CD4-positive, alpha-beta T cell treated with Interferon alpha-2 for 1 hour (primary cell): ENCODE results near the gene CYTH4.

Experiments
- DNase-seq, 2 donors: peaks; one replicate each; pipeline ENCODE4 v3.0.0-alpha.2; 2020 to 2022

Gene CYTH4

DNA sequence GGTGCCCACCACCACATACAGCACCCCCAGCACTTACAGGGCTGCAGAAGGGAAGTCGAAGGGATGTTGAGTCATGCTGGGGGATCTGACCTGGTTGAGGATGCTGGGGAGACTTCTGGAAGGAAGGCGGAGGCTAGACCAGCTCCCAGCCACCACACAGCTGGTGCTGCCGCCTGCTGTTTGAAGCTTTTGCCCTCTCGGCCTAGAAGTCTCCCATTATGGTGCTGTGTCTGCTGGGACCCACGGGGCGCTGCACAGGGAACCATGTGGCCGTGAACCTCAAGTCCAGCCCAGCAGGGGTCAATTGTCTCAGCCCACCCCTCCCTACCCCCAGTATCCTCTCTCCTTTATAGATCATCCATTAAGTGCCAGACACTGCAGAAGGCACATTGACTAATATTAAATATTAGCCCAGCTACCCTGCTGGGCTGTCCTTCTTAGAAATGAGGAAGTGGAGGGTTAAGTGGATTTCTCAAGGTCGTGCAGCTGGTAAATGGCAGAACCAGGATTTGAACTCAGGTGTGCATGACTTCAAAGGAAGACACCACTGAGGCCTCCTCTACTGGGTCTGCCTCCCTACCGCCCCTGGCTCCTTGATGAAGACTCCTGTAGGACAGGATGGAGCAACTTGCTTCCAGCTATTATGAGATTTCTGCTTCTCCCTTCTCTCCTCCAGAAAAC, 49.7 kb downstream of the CYTH4 start:
- DNase-seq: no peak

GRCh38 chr22:37333724-37334460, 51.6 kb downstream of the CYTH4 start:
- DNase-seq: no peak

DNA sequence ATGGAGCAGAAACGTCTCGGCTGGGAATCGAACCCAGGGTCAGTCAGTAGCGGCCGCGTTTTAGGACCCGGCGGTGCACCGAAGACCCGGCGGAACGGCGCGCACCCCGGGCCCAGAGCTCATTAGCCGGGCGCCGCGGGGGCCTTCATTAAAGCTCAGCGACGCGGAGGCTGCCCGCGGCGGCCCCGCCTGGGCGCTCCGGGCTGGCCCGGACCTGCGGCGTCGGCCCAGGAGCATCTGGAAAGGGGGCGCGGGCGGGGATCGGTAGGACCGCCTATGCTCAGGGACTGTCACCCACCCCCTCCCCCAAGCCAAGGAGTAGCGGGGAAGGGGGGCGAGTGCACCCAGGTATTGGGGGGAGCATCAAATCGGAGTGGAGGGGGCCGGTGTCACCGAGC, 52.2 kb downstream of the CYTH4 start:
- no peak for DNase-seq

- no peak for DNase-seq
These were observed 52.8 kb downstream of the CYTH4 start for GRCh38 chr22:37334859-37335805.

DNA sequence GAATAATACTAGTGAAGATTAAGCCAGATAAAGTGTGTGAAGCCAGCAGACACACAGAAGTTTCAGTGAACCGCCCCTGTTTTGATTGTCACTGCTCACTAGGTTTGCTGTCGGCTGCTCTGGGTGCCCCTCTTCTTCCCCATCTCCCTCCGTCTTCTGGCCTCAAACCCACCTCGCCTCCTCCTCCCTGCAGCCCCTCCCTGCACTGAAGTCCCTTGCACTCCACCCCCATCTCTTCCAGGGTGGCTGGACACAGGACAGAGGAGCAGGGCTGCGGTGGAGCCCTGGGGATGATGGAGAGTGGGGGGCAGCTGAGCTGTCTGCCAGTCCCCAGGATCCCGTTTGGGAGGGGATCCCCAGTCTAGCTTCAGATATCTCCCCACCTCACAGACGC, 53.5 kb downstream of the CYTH4 start:
- DNase-seq: no peak

GRCh38 chr22:37336579-37336978, 54.3 kb downstream of the CYTH4 start:
- DNase-seq: no peak

- DNase-seq: no peak
These were observed 55.1 kb downstream of the CYTH4 start for GRCh38 chr22:37337204-37337943.

DNA sequence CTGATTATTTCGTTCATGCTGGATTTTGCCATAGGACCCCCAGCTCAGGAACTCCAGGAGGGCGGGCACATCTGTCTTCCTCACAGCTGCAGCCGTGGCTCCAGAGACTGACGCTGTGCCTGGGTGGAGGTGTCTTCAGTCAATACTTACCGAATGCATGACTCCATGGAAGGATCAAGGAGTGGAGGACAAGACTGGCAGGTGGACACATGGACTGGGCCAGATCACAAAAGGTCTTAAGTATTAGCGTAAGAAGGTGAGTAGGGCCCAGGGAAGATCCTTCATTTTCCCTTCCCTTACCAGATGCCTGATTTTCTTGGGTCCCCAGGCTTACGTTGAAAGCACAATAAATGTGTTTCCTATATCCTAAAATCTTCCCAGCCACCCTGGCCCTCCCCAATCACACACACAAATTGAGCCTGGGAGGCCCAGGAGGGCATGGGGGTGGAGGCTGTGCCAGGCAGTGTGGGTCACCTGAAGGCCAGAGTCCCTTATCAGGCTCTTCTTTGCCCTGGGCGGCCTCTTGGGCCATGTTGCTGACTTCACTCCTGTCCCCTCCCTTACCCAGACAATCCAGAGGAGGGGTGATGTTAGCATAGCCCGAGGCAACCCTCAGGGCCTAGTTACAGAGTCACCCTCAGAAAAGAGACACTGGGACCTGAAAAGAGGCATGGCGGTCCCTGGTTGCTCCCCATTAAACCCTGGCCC, 56.4 kb downstream of the CYTH4 start:
- DNase-seq: no peak

DNA sequence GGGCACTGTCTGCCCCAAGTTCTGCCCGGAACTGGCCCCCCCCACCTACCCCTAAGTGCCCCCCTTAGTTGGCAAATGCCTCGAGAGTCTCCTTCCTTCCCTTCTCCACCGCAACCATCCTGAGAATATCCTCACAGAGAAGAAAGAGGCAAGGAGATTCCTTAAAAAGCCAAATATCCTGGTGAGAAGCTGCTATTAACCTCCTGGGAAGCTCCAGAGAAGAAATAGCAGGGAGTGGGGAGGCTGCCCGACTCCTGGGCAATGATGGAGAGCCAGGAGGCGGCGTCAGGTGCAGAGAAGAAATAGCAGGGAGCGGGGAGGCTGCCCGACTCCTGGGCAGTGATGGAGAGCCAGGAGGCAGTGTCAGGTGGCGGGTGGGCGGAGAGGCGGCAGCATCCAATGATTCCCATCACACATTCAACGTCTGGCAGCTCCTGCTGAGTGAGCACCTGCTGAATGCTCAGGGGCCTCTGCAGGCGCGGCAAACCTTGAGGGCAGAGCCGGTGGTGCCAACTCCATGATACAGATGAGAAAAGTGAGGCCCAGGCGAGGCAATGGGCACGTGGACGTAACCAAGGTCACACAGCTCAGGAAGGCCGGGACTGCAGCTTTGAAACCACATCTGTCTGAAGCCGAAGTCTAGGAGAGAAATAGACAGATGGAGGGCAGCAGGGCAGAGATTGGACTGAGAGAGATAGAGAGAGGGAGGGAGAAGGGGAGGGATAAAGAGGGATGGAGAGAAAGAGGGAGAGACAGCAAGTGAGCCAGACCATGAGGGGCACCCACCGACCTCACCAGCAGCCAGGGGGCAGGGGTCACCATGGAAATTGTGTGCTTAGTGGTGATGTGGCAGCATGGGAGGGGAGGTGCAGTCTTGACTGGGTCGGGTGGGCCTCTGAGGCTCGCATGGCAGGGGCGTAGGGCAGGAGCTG, 58.3 kb downstream of the CYTH4 start:
- DNase-seq: no peak

- DNase-seq: no peak
These were observed 59.8 kb downstream of the CYTH4 start for GRCh38 chr22:37342065-37342464.

GRCh38 chr22:37343348-37343747, 61.0 kb downstream of the CYTH4 start:
- no peak for DNase-seq

GRCh38 chr22:37343863-37344734, 61.8 kb downstream of the CYTH4 start:
- DNase-seq: no peak

DNA sequence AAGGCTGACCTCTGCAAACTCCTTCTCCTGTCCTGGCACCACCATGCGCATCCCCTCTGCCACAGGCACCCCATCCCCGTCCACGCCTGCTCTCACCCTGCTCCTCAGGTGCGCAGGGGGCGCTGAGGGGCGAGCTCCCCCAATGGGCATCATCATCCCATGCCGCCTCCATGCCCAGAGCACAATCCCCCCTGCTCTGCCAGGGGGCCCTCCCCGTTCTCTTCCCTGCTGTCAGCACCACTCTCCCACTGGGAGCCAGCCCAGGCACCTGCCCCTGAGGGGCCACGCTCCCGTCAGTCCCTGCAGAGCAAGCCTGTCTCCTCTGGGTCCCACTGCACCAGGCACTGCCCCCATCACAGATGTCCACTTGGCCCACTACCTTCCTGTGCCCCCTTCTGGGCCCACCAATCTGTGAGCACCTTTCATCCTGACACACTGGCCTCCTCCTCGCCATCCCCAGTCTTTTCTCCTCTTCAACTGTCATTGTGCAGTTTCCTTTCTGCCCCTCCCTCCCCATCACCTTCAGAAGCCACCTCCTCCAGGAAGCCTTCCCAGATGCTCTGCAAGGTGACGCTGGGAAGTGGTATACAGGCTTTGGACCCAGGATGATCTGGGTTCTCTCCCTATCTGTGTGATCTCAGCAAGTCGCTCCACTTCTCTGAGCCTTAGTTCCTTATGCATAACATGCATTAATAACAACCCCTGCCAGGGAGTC, 62.6 kb downstream of the CYTH4 start:
- DNase-seq: no peak

GRCh38 chr22:37345863-37346504, 63.7 kb downstream of the CYTH4 start:
- DNase-seq: no peak

GRCh38 chr22:37346505-37346895, 64.2 kb downstream of the CYTH4 start:
- DNase-seq: no peak

DNA sequence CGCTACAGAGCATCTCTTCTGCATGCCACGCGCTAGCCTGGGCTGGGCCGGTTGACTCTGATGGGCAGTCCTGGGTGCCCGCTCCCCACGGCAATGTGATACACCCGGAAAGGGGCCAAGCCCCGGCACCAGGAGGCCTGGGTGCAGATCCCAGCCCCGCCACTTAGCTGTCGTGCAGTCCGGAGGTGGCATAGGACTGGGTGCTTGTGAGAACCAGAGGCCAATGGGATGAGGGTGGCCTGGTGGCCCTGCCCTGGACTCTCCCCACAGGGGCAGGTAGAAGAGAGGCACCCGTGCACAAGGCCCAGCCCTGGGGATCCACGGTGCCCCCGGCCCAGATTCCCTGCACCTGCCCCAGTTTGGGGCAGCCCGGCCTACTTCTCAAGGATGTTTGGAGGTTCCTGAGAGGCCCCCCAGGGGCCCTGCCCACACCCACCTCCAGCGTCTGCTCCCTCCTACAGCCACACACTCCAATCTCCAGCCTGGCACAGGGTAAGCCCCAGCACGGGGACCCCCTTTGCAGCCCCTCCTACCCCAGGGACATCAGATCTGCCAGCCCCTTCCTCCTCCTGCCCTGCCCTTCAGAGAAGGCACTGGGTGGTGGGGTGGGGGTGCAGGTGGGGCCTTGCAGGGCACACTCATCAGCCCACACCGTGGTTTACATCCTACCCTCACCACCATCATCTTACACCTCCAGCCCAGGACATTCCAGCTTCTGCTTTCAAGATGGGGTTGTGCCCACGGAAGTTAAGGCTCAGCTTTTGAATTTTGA, 66.9 kb downstream of the CYTH4 start:
- DNase-seq: no peak

DNA sequence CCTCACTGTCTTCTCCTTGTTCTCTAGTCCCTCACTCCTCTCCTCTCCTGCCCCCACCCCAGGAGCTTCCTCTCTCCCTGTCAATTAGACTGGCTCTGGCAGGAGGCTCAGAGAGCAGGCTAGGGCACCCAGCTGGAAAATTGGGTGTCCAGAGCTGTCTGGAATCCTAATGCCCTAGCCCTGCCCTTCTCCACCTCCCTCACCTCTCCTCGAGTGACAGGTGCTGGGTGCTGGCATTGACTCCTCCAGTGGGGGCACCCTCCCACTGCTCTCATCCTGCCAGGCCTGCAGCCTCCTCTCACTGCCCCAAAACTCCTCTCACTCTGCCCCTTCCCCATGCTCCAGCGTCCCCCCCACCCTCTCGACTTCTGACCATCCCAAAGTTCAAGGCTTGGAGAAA, 68.9 kb downstream of the CYTH4 start:
- no peak for DNase-seq

GRCh38 chr22:37352481-37352880, 70.2 kb downstream of the CYTH4 start:
- no peak for DNase-seq
